Endodermal cell (in vitro differentiated cells): Measurements from ENCODE around the gene BICD1. TPM values are rescaled to one million over a fixed set of nuclear protein-coding genes. Genes with fewer than 3 reads are reported as not detected.

Experiments used
- DNase-seq: peaks from one replicate; pipeline ENCODE4 v3.0.0-alpha.2; 2017
- H3K27ac ChIP-seq: 2 replicates; pipeline ENCODE4 v1.5.1; 2013; ENCODE audit warnings: mild to moderate bottlenecking, low read depth, low read length, moderate library complexity
- H3K27me3 ChIP-seq: 2 replicates; pipeline ENCODE4 v1.6.1; 2013; ENCODE audit warnings: mild to moderate bottlenecking, low read length, moderate library complexity; ENCODE audit not compliant: insufficient read depth, control insufficient read depth, poor library complexity, severe bottlenecking
- H3K36me3 ChIP-seq: 2 replicates; pipeline ENCODE4 v1.7.0; 2013; ENCODE audit warnings: mild to moderate bottlenecking, low read length, moderate library complexity; ENCODE audit not compliant: control insufficient read depth, insufficient read depth
- H3K4me1 ChIP-seq: one replicate; pipeline ENCODE4 v1.7.0; 2013; ENCODE audit warnings: low read length; ENCODE audit not compliant: control insufficient read depth, insufficient read depth
- H3K4me3 ChIP-seq: 2 replicates; pipeline ENCODE4 v1.5.1; 2013; ENCODE audit warnings: mild to moderate bottlenecking, low read length, moderate library complexity
- H3K9ac ChIP-seq: 2 replicates; pipeline ENCODE4 v1.6.1; 2013; ENCODE audit warnings: mild to moderate bottlenecking, low read length, moderate library complexity; ENCODE audit not compliant: poor library complexity, severe bottlenecking; ENCODE audit errors: extremely low read depth
- H3K9me3 ChIP-seq: 2 replicates; pipeline ENCODE4 v1.6.1; 2013; ENCODE audit warnings: mild to moderate bottlenecking, low read length, moderate library complexity; ENCODE audit not compliant: control insufficient read depth
- H3K27ac Mint-ChIP-seq: 2 replicates; pipeline ENCODE4 v1.8.0; 2020; ENCODE audit warnings: mixed read lengths
- H3K27me3 Mint-ChIP-seq: 2 replicates; pipeline ENCODE4 v1.8.0; 2021; ENCODE audit warnings: mild to moderate bottlenecking, mixed read lengths; ENCODE audit not compliant: insufficient read depth
- H3K36me3 Mint-ChIP-seq: 2 replicates; pipeline ENCODE4 v1.8.0; 2020; ENCODE audit warnings: low read depth, mixed read lengths
- H3K4me1 Mint-ChIP-seq: 2 replicates; pipeline ENCODE4 v1.8.0; 2020; ENCODE audit warnings: mixed read lengths
- H3K4me3 Mint-ChIP-seq: 2 replicates; pipeline ENCODE4 v1.8.0; 2020; ENCODE audit warnings: mild to moderate bottlenecking, moderate library complexity, mixed read lengths
- H3K9me3 Mint-ChIP-seq: 2 replicates; pipeline ENCODE4 v1.8.0; 2020; ENCODE audit warnings: mild to moderate bottlenecking, mixed read lengths
- WGBS, 2 experiments: methylation state at CpG; one replicate each; pipeline versions ENCODE4 v1.1.5 to v1.1.7; 2013; ENCODE audit warnings: missing lambda C conversion rate in 2 of 2, mixed read lengths in 1 of 2; ENCODE audit not compliant: insufficient coverage in 1 of 2, insufficient read length in 1 of 2; 5-methylcytosine and 5-hydroxymethylcytosine counted together
- total RNA-seq, 2 donors: library from RNA; stranded (reverse); fragmentation: NEBNext Ultra II Directional in 1 of 2; extraction: Animal tissue kit (Norgen Biotek cat#: 25700) in 1 of 2; gene quantifications; 2 replicates in 1 of 2; 3 replicates in 1 of 2; pipeline ENCODE4 v1.2.1, GENCODE V29; 2021
- TF ChIP-seq, protein P1 (sequence below): fragments of 200-600 bp; sonication (generic); conservative IDR thresholded peaks from 2 replicates; pipeline ENCODE4 v1.5.0; 2021; ENCODE audit warnings: antibody characterized with exemption, mild to moderate bottlenecking

The BICD1 gene
- total RNA-seq, 2 donors from 2014 or later, result 56.0 to 101 TPM

GRCh38 chr12:32233568-32233967, 126.9 kb downstream of the BICD1 start:
- no peaks in the 10 kb centered on the region for H3K4me1 Mint-ChIP-seq
- H3K9ac ChIP-seq, result no peak overlapping the region
- no peak overlapping the region for H3K4me3 ChIP-seq
- peaks cover 27% of the 10 kb centered on the region for H3K36me3 Mint-ChIP-seq
- peaks cover 19% of the 10 kb centered on the region for H3K9me3 Mint-ChIP-seq
- no peak overlapping the region for H3K27ac Mint-ChIP-seq
- TF ChIP-seq, protein P1, sequence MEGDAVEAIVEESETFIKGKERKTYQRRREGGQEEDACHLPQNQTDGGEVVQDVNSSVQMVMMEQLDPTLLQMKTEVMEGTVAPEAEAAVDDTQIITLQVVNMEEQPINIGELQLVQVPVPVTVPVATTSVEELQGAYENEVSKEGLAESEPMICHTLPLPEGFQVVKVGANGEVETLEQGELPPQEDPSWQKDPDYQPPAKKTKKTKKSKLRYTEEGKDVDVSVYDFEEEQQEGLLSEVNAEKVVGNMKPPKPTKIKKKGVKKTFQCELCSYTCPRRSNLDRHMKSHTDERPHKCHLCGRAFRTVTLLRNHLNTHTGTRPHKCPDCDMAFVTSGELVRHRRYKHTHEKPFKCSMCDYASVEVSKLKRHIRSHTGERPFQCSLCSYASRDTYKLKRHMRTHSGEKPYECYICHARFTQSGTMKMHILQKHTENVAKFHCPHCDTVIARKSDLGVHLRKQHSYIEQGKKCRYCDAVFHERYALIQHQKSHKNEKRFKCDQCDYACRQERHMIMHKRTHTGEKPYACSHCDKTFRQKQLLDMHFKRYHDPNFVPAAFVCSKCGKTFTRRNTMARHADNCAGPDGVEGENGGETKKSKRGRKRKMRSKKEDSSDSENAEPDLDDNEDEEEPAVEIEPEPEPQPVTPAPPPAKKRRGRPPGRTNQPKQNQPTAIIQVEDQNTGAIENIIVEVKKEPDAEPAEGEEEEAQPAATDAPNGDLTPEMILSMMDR, result no peak
- no peaks in the 10 kb centered on the region for H3K4me1 ChIP-seq
- peaks cover 8% of the 10 kb centered on the region for H3K36me3 ChIP-seq
- no peak for DNase-seq
- H3K27me3 Mint-ChIP-seq, result no peaks in the 10 kb centered on the region
- no peak overlapping the region for H3K27ac ChIP-seq
- peaks cover 7% of the 10 kb centered on the region for H3K9me3 ChIP-seq
- no peaks in the 10 kb centered on the region for H3K27me3 ChIP-seq
- 54 to 62% methylated on average over 3 of the region's 3 CpGs for WGBS, 2 experiments
- no peak overlapping the region for H3K4me3 Mint-ChIP-seq

DNA sequence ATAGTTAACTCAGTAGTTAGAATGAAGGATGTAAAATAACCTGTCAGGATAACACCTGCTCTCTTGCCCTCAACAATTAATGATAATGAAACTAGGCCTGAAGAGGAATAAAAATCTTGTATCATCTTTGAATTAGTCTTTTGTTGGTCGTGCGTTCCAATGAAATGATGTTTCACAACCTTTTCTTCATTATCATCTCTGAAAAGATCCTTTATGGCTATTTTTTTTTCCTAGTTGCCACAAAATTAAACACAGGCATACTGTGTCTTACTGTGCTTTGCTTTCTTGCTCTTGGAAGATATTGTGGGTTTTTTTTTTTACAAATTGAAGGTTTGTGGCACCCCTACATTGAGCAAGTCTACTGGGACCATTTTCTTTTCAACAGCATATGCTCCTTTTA, 128.6 kb downstream of the BICD1 start:
- DNase-seq, result no peak
- 100% methylated on average over 2 of the region's 2 CpGs for WGBS, 2 experiments
- H3K36me3 Mint-ChIP-seq, result peaks cover 28% of the 10 kb centered on the region

DNA sequence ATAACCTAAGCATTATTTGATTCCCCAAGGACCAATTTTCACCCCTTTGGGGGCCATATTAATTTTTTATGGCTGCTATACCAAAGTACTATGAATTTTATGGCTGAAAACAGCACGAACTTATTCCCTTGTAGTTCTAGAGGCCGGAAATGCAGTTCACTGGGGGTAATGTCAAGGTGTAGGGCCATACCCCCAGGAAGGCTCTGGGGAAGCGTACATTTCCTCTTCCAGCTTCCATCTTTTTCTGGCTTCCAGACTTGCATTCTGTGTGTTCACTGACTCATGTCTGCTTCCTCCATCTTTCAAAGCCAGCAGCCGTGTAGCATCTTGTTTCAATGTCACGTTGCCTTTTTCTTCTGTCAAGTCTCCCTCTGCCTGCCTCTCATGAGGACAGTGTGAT, 133.5 kb downstream of the BICD1 start:
- Mint-ChIP-seq H3K4me3 (no peak overlapping the region), H3K9me3 (peaks cover 19% of the 10 kb centered on the region)

More for the DNA sequence above, 128.6 kb downstream of the BICD1 start:
- no peaks in the 10 kb centered on the region for H3K4me1 ChIP-seq
- H3K4me1 Mint-ChIP-seq, result peaks cover 1% of the 10 kb centered on the region
- no peak overlapping the region for H3K27ac ChIP-seq
- H3K9me3 ChIP-seq, result peaks cover 7% of the 10 kb centered on the region
- H3K9me3 Mint-ChIP-seq, result peaks cover 19% of the 10 kb centered on the region
- H3K4me3 ChIP-seq, result no peak overlapping the region
- TF ChIP-seq, protein P1, result no peak
- no peak overlapping the region for H3K9ac ChIP-seq
- peaks cover 8% of the 10 kb centered on the region for H3K36me3 ChIP-seq
- no peaks in the 10 kb centered on the region for H3K27me3 Mint-ChIP-seq
- no peaks in the 10 kb centered on the region for H3K27me3 ChIP-seq
- no peak overlapping the region for H3K4me3 Mint-ChIP-seq
- H3K27ac Mint-ChIP-seq, result no peak overlapping the region

More for the DNA sequence above, 133.5 kb downstream of the BICD1 start:
- H3K27ac ChIP-seq, result no peak overlapping the region
- WGBS, 2 experiments, result 90 to 91% methylated on average over 4 to 5 of the region's 5 CpGs
- H3K36me3 Mint-ChIP-seq, result peaks cover 33% of the 10 kb centered on the region
- peaks cover 7% of the 10 kb centered on the region for H3K9me3 ChIP-seq
- DNase-seq, result no peak
- H3K27ac Mint-ChIP-seq, result no peak overlapping the region
- H3K27me3 ChIP-seq, result no peaks in the 10 kb centered on the region
- H3K27me3 Mint-ChIP-seq, result no peaks in the 10 kb centered on the region
- no peak overlapping the region for H3K4me3 ChIP-seq
- TF ChIP-seq, protein P1, result no peak
- H3K4me1 Mint-ChIP-seq, result peaks cover 4% of the 10 kb centered on the region
- no peaks in the 10 kb centered on the region for H3K4me1 ChIP-seq
- no peak overlapping the region for H3K9ac ChIP-seq
- H3K36me3 ChIP-seq, result peaks cover 11% of the 10 kb centered on the region
